Cardiac fibroblast (primary cell): ENCODE data around the gene DBNDD1.

Experiments
- DNase-seq, 2 donors: peaks; one replicate each; pipeline versions ENCODE4 v3.0.0 to v3.0.0-alpha.2; 2010; ENCODE audit warnings: low read depth in 2 of 2
- H3K4me3 ChIP-seq, 2 donors: replicated peaks in 1 of 2; 1 replicate in 1 of 2; 2 replicates in 1 of 2; pipeline ENCODE4 v1.5.1; 2011; ENCODE audit warnings: low read depth in 2 of 2, low read length in 2 of 2, mild to moderate bottlenecking in 2 of 2, moderate library complexity in 1 of 2
- TF ChIP-seq, protein P1 (sequence below): IDR thresholded peaks from one replicate; pipeline ENCODE4 v1.5.1; 2011; ENCODE audit warnings: low read depth, mild to moderate bottlenecking, low read length, inconsistent platforms

The DBNDD1 gene

DNA sequence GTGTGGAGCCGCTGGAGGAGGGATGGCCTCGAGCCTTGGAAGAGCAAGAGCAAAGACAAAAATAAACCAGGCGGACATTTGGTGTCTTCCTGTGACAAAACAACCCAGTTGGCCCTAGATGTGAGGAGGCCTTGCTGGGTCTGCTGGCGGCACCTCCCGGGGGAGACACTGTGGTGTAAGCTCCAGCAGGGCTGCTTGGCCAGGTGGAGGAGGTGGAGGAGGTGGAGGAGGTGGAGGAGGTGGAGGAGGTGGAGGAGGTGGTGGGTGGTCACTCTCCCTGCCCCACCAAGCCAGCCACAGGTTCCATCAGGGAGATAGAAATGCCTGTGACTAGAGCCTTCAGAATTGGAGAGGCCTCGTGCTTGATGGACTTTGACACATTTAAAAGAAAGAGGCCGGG lies 32.1 kb downstream of the DBNDD1 start:
- TF ChIP-seq, protein P1, sequence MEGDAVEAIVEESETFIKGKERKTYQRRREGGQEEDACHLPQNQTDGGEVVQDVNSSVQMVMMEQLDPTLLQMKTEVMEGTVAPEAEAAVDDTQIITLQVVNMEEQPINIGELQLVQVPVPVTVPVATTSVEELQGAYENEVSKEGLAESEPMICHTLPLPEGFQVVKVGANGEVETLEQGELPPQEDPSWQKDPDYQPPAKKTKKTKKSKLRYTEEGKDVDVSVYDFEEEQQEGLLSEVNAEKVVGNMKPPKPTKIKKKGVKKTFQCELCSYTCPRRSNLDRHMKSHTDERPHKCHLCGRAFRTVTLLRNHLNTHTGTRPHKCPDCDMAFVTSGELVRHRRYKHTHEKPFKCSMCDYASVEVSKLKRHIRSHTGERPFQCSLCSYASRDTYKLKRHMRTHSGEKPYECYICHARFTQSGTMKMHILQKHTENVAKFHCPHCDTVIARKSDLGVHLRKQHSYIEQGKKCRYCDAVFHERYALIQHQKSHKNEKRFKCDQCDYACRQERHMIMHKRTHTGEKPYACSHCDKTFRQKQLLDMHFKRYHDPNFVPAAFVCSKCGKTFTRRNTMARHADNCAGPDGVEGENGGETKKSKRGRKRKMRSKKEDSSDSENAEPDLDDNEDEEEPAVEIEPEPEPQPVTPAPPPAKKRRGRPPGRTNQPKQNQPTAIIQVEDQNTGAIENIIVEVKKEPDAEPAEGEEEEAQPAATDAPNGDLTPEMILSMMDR, result no peak

DNA sequence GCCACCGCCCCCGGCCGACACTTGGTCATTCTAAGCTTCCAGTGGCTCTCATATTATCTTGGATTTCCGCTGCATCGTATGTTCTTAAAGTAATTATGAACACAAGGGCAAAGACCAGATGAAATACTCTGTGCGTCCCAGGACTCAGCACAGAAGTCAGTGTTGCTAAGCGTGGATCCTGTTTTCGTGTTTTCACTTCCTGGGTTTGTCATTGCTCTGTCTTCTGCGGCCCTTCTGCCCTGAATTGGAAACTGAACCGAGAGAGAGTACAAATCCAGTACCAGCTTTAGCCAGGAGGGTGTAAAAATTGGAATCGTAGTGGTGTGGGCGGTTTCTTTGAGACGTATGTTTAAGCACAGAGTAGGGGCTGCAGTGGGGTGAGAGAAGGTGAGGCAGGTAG lies 32.7 kb downstream of the DBNDD1 start:
- no peak for DNase-seq

More for the DNA sequence above, 32.1 kb downstream of the DBNDD1 start:
- DNase-seq, result no peak
- H3K4me3 ChIP-seq, result no peak overlapping the region

DNA sequence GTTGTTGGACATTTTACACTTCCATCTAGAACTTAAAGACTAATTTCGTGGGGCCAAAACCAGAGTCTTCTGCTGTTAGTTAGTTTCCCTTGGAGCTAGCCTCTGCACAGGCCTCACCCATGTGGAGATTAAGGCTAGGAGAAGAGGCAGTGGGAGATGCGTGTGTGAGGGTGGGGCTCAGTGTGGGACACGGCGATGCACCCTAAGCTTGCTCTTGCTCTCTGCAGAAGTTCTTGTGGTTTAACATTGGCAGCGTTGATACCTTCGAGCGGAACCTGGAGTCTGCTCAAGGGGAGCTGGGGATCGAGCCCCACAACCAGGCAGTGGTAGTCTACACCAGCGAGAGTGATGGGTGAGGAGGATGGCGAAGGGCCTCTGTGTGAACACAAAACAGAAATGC lies 34.0 kb downstream of the DBNDD1 start:
- DNase-seq, result no peak
- TF ChIP-seq, protein P1, result no peak
- H3K4me3 ChIP-seq, result no peak overlapping the region

More for the DNA sequence above, 32.7 kb downstream of the DBNDD1 start:
- TF ChIP-seq, protein P1, result no peak
- H3K4me3 ChIP-seq, result no peak overlapping the region

DNA sequence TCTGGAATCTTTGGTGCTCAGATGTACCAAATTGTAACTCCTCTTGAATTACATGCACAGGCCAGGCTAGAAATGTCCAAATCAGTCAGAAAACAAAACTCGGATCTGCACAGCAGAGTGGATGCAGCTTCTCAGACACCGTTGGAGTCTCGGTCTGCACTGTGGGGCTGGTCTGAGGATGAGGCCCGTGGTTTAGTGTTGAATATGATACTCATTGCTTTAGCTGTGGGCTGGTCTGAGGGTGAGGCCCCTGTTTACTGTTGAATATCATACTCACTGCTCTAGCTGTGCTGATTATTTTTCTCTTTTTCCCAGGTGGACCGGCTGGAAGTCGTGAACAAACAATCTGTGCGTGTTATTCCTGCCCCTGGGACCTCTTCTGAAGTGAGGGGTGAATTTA lies 35.0 kb downstream of the DBNDD1 start:
- no peak overlapping the region for H3K4me3 ChIP-seq
- TF ChIP-seq, protein P1, result no peak
- DNase-seq, result no peak

DNA sequence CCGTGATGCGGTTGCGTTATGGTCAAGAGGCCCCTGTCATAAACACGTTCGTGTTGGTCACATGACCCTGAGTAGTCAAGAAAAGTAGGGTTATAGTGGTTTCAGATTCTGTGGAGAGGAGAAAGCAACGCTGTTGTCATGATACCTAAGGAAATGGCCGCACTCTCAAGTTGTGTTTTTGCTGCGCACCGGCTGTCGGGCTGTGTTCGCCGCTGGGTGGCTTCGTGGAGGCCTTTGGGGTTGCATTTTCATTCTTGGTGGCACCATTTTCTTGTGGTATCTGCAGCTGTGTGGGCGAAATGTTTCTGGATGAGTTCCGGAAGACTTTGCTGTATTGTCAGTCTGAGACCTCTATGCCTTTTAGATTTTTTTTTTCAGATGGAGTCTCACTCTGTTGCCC lies 35.7 kb downstream of the DBNDD1 start:
- DNase-seq, result no peak
- TF ChIP-seq, protein P1, result no peak
- H3K4me3 ChIP-seq, result no peak overlapping the region

DNA sequence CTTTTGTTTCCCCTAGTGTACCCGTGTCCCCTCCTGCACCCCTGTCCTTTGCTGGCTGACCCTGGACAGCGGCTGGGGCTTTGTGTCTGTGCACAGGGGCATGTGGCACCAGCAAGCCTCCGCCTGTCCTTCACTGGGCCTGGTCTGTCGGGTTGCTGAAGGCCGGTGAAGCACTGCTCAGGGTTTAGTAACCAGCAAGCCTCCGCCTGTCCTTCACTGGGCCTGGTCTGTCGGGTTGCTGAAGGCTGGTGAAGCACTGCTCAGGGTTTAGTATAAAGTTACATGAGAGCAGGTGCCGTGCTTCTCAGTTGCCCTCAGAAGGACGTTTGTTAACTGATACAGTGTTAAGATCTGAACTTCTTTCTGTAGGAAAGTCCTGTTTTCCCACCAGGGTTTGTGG lies 36.9 kb downstream of the DBNDD1 start:
- no peak for DNase-seq
- no peak overlapping the region for H3K4me3 ChIP-seq
- TF ChIP-seq, protein P1, result no peak

DNA sequence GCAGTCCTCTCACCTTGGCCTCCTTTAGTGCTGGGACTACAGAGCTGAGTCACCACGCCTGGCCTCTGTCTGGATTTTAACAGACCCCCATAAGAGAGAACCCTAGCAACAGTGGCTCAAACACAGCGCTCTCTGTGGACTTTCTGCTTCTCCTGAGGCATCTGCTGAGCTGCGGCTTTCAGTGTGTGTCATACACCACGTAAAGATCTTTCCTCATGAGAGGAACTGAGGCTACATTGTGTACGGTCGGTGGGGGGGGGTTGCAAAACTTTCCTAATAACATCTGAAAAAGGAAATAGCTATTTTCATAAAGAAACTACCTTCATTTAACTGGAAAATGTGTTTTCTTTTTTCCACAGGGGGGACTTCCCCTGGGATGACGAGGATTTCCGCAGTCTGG lies 37.8 kb downstream of the DBNDD1 start:
- no peak overlapping the region for H3K4me3 ChIP-seq
- no peak for DNase-seq
- TF ChIP-seq, protein P1, result no peak
